ENCODE results near the gene ANGPTL8.

GRCh38 chr19:11198175-11198534 lies 41.3 kb upstream of the ANGPTL8 start:
- no peak for TF ChIP-seq POLR2A (IDR thresholded peaks at IDR 0.05)
- TF ChIP-seq POLR2AphosphoS5 (IDR thresholded peaks at IDR 0.05): no peak
